Islet precursor cell (in vitro differentiated cells): ENCODE results near the gene TEX26.

Source experiments
- DNase-seq: peaks from one replicate; pipeline ENCODE4 v3.0.0-alpha.2; 2018

TEX26 gene

DNA sequence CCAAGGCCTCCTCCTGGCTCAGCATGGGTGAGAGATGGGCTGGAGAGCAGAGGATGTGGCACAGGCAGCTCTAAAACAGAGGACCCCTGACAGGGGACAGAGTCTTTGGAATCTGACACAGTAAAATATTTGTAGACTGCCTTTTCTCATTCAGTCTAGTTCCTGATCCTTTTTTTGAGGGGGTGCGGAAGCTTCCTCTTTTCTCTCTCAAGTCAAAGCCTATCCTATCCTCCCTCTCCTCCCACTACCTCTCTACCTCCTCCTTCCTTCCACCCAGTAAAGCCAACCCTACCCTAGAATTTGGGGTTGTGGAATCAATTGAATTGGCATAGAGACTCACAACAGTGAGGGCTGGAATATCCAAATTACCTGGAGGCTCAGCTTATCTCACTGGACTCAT is 82.0 kb downstream of the TEX26 start:
- no peak for DNase-seq

DNA sequence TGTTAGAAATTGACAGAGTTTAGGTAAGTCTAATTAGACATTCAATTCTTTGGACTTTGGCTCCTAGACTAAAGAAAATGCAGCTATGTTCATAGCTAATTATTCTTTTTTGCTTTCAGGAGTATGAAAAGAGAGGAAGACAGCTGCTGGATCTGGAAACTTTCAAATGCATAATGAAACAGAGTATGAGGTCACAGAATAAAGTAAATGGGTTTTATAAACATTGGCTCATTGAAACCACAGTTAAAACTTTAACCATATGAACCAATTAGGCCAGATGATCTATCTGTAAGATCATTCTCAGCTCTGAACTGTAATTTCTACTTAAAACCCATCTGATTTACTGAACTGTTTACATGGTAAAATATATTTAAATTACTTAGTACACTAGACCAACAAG is 82.7 kb downstream of the TEX26 start:
- no peak for DNase-seq

DNA sequence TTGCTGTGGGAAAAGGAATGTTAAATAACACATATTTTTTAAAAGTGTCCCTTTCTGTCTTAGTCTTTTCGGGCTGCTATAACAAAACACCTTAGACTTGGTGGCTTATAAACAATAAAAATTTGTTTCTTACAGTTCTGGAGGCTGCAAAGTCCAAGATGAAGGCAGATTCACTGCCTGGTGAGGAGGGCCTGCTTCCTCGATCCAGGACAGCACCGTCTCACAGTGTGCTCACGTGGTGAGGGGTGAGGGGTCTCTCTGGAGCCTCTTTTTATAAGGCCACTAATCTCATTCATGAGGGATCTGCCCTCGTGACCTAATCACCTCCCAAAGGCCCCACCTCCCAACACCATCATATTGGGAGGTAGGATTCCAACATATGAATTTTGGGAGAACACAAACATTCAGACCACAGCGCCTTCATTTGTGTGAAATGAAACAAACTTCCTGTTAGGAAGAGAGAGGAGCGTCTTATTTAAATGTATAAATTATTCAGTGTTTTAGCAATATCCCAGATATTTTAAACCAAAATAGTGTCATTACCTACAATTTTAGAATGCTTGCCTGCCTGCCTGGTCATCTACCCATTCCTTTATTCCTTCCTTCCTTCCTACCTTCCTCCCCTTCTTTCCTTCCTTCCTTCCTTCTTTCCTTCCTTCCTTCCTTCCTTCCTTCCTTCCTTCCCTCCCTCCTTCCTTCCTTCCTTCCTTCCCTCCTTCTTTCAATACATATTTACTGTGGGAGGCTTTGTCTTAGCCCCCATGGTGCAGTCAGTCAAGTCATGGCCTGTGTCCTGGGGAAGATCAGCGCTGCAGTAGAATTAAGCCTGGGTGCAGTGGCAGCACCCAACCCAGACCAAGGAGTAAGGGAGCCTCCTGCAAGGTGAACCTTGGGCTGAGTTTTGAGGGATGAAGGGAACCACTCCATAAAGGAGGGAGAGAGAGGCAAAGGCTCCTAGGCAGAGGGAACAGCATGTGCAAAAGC is 84.2 kb downstream of the TEX26 start:
- peak; percentile 29 for DNase-seq

DNA sequence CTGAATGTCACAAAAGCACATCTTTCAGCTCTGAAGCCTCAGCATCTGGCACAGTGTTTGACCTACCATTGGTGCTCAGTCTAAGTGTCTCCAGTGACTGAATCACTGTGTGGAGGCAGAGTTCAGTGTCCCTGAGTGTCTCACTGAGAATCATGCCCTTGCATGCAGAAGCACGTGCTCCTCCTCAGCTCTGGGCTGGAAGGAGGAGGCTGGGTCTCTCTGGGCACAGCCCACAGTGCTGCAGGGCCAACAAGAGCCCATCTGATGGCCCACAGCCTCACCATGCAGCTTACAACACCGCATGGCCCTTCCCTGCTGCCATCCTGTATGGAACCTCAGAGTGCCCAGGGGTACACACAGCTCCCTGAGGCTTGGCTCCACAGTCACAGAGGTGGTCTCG is 86.1 kb downstream of the TEX26 start:
- peak; percentile 38 for DNase-seq

DNA sequence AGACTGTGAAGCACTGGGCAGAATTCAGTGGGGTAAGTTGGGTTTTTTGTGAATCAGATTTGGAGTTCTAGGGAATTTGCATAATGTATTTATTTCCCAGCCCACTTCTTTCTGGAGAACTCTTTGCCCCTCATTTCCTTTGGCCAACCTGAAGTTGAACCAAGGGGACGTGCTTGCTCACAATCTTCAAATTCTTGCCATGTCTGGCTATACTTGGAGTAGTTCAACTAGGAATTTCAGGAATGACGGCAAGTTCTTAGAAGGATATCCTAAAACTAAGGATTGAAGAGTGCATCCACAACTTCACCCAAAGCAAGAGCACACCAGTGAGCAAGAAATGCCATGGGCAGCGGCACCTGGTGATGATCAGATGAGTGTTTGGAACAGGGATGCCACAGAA is 88.5 kb downstream of the TEX26 start:
- DNase-seq = no peak

DNA sequence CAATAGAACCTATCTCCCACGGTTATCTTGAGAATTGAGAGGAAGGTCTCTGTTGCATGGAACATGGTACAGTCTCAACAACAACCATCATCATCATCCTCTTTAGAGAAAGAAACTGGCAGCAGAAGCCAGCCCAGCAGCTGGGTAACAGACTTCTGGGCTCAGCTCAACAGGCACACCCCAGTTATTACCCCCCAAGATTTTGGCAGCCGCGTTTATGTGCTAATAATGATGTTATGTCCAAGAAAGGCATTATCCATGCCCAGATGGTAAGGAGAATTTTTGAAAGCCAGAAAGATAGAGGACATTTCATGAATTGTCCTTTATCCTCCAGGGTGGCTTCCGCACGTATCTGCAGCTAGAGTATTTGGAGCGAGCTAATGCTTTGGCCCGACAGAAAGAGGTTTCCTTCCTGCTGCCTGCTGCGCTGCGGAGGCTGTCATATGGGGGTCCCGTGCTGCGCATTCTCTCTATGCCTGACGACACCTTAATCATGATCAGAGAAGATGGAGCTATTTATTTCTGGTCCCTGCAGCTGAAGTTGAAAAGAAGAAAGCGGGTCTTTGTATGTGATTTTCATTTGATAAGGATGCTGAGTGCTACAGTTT is 89.9 kb downstream of the TEX26 start:
- peak; percentile 14 for DNase-seq

DNA sequence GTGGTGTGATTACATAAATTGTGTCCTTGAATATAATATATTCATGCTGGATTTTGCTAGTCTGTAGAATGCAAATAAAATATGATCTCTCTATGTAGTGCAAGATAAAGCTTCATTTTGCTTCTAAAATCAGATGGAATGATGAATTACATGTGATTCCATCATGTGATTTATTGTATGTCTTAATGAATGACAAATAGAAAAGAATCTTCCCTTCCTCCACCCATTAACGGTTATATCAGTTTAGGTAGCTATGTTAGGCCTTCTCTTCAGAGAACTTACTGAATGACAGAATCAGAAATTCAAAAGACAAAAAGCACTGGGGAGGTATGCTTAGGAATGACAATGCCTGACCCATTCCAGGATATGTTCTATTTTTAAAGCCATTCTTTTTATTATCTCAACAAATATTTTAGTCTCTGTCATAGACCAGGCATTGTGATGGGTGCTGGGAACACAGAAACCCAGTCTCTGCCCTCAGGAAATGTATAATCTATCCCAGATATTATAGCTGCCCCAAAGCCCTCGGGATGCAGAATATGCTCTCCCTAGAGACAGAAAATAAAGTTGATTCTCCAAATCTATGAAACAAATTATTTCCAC is 90.6 kb downstream of the TEX26 start:
- DNase-seq = no peak
